Right lobe of liver (tissue), 6 donors: ENCODE data around the gene SAMD4A. TPM values are rescaled to one million over a fixed set of nuclear protein-coding genes. Genes with fewer than 3 reads are reported as not detected.

ENCODE experiments used
- ATAC-seq, 4 donors: fragments of 200-7000 bp; cut with Tn5 transposase; one replicate each; pipeline ENCODE4 v1.9.1; 2020; ENCODE audit warnings: mild to moderate bottlenecking in 4 of 4, moderate library complexity in 4 of 4
- DNase-seq, 3 donors: peaks; one replicate each; pipeline ENCODE4 v3.0.0-alpha.2; 2020
- H3K27ac ChIP-seq, 3 donors: fragments of 200-600 bp; one replicate each; pipeline ENCODE4 v1.8.0; 2022
- H3K27me3 ChIP-seq, 2 donors: fragments of 200-600 bp; one replicate each; pipeline ENCODE4 v1.8.0; 2022
- H3K36me3 ChIP-seq, 4 donors: fragments of 200-600 bp; sonication (generic) in 1 of 4; one replicate each; pipeline versions ENCODE4 v1.5.1 to v1.8.0; 2017 to 2022; ENCODE audit warnings: control low read depth in 1 of 4
- H3K4me1 ChIP-seq, 4 donors: fragments of 200-600 bp; sonication (generic) in 1 of 4; one replicate each; pipeline versions ENCODE4 v1.5.1 to v1.8.0; 2017 to 2022; ENCODE audit warnings: control low read depth in 1 of 4
- H3K4me3 ChIP-seq, 3 donors: fragments of 200-600 bp; one replicate each; pipeline ENCODE4 v1.8.0; 2022
- H3K9me3 ChIP-seq, 4 donors: fragments of 200-600 bp; sonication (generic) in 1 of 4; one replicate each; pipeline versions ENCODE4 v1.5.1 to v1.8.0; 2017 to 2022; ENCODE audit warnings: control low read depth in 1 of 4
- CTCF ChIP-seq, 4 donors: fragments of 200-600 bp in 3 of 4; fragments of 450-650 bp in 1 of 4; IDR thresholded peaks; one replicate each; pipeline versions ENCODE4 v1.5.1 to v1.8.0; 2016 to 2022; ENCODE audit warnings: antibody characterized with exemption in 4 of 4, mild to moderate bottlenecking in 2 of 4
- POLR2A ChIP-seq: fragments of 450-650 bp; IDR thresholded peaks from one replicate; pipeline ENCODE4 v1.6.1; 2017; ENCODE audit warnings: antibody characterized with exemption, mild to moderate bottlenecking
- WGBS: methylation state at CpG from one replicate; pipeline ENCODE4 v1.1.6; 2018; ENCODE audit warnings: low coverage, low lambda C conversion rate; ENCODE audit not compliant: insufficient coverage; ENCODE audit errors: missing lambda C conversion rate; 5-methylcytosine and 5-hydroxymethylcytosine counted together
- intact Hi-C, 2 donors: fragments of 100-400 bp; cut with DNase I; formaldehyde crosslinking; loops; one replicate each; pipeline versions ENCODE4 v1.11.2 to v1.14.1; 2022
- total RNA-seq, 6 experiments: library from RNA; depleted of rRNA in 2 of 6; stranded (reverse); fragments of >200 nt in 2 of 6; fragmentation: NEBNext Ultra II Directional in 3 of 6; extraction: Animal tissue kit (Norgen Biotek cat#: 25700) in 3 of 6; gene quantifications; one replicate each; pipeline versions ENCODE4 v1.1.0 to v1.2.4, GENCODE V29; 2016 to 2023
- donor health status: DM: no; HTN: yes; CAD: no.
- donor health status: DM: no; HTN: no; CAD: no.
- donor health status: DM: no; HTN: no; CAD: no.
- donor health status: DM: no; HTN: yes; CAD: no.
- donor health status: DM: no; HTN: yes; CAD: no.

Gene SAMD4A
- total RNA-seq, 6 experiments from 2014 or later, result 16.7 to 31.9 (median 21.1) TPM

GRCh38 chr14:54782751-54783659 lies 216.1 kb downstream of the SAMD4A start:
- peaks cover 0 to 63% (median 20%) of the 10 kb centered on the region in 4 donors for H3K4me1 ChIP-seq
- TF ChIP-seq POLR2A (peak; percentile 18), CTCF (IDR thresholded peaks at IDR 0.05) (peak in 1 of 4 donors; percentile 12)
- ATAC-seq (peak; percentile 1 to 40 (median 19)), DNase-seq (peak; percentile 46 to 65 (median 47))
- intact Hi-C loops, result no loop called here
- H3K4me3 ChIP-seq, result no peak overlapping the region
- 11% methylated on average over 9 of the region's 14 CpGs for WGBS
- peak overlapping the region; percentile 67 to 92 (median 81) for H3K27ac ChIP-seq
- H3K9me3 ChIP-seq, result no peaks in the 10 kb centered on the region
- H3K27me3 ChIP-seq, result no peaks in the 10 kb centered on the region
- peaks cover 0 to 9% (median 0%) of the 10 kb centered on the region in 4 donors for H3K36me3 ChIP-seq

GRCh38 chr14:54783660-54784015 lies 216.7 kb downstream of the SAMD4A start:
- intact Hi-C loops, result no loop called here
- H3K9me3 ChIP-seq, result no peaks in the 10 kb centered on the region
- H3K27ac ChIP-seq, result peak overlapping the region; percentile 67 to 92 (median 81)
- no peak for ATAC-seq
- H3K4me3 ChIP-seq, result no peak overlapping the region
- TF ChIP-seq POLR2A, result no peak
- no peak for TF ChIP-seq CTCF (IDR thresholded peaks at IDR 0.05)
- peaks cover 0 to 56% (median 17%) of the 10 kb centered on the region in 4 donors for H3K4me1 ChIP-seq
- WGBS, result 59% methylated on average over 2 of the region's 5 CpGs
- H3K27me3 ChIP-seq, result no peaks in the 10 kb centered on the region
- H3K36me3 ChIP-seq, result peaks cover 0 to 11% (median 0%) of the 10 kb centered on the region in 4 donors
- DNase-seq, result peak in 1 of 3 donors; percentile 44

GRCh38 chr14:54784060-54784459 lies 217.1 kb downstream of the SAMD4A start:
- intact Hi-C loops, result no loop called here
- peak; percentile 57 to 79 (median 74) for ATAC-seq
- peaks cover 0 to 52% (median 15%) of the 10 kb centered on the region in 4 donors for H3K4me1 ChIP-seq
- H3K27me3 ChIP-seq, result no peaks in the 10 kb centered on the region
- H3K4me3 ChIP-seq, result no peak overlapping the region
- H3K9me3 ChIP-seq, result no peaks in the 10 kb centered on the region
- WGBS, result 36% methylated on average over 4 of the region's 6 CpGs
- DNase-seq, result peak; percentile 47 to 89 (median 86)
- peaks cover 0 to 13% (median 0%) of the 10 kb centered on the region in 4 donors for H3K36me3 ChIP-seq
- H3K27ac ChIP-seq, result peak overlapping the region; percentile 67 to 92 (median 81)
- TF ChIP-seq CTCF (IDR thresholded peaks at IDR 0.05) (no peak), POLR2A (no peak)

GRCh38 chr14:54784657-54785056 lies 217.7 kb downstream of the SAMD4A start:
- no peaks in the 10 kb centered on the region for H3K9me3 ChIP-seq
- peaks cover 0 to 51% (median 13%) of the 10 kb centered on the region in 4 donors for H3K4me1 ChIP-seq
- H3K27me3 ChIP-seq, result no peaks in the 10 kb centered on the region
- peaks cover 0 to 16% (median 0%) of the 10 kb centered on the region in 4 donors for H3K36me3 ChIP-seq
- TF ChIP-seq CTCF (IDR thresholded peaks at IDR 0.05), result no peak
- TF ChIP-seq POLR2A, result peak; percentile 19
- ATAC-seq (peak; percentile 78 to 88 (median 86)), DNase-seq (peak; percentile 90 to 96 (median 93))
- intact Hi-C loops, result no loop called here
- H3K4me3 ChIP-seq, result peak overlapping the region in 1 of 3 donors; percentile 31
- 20% methylated on average over 1 of the region's 4 CpGs for WGBS
- H3K27ac ChIP-seq, result peak overlapping the region; percentile 67 to 92 (median 81)
